Keratinocyte (primary cell): ENCODE results near the gene PKP4.

Experiments
- EZH2 ChIP-seq: IDR thresholded peaks from one replicate; pipeline ENCODE4 v1.6.1; 2012; ENCODE audit warnings: inconsistent platforms, mild to moderate bottlenecking, low read length, moderate library complexity
- TF ChIP-seq, protein P1 (sequence below), 3 experiments: IDR thresholded peaks in 1 of 3; conservative IDR thresholded peaks in 1 of 3; optimal IDR thresholded peaks in 1 of 3; 2 replicates in 2 of 3; 3 replicates in 1 of 3; pipeline versions ENCODE3 to v1.5.1; 2011; ENCODE audit warnings: low read length in 3 of 3, mild to moderate bottlenecking in 3 of 3, moderate library complexity in 2 of 3, control low read depth in 1 of 3, inconsistent platforms in 1 of 3; ENCODE audit not compliant: insufficient read depth in 2 of 3; ENCODE audit errors: extremely low read depth in 1 of 3

DNA sequence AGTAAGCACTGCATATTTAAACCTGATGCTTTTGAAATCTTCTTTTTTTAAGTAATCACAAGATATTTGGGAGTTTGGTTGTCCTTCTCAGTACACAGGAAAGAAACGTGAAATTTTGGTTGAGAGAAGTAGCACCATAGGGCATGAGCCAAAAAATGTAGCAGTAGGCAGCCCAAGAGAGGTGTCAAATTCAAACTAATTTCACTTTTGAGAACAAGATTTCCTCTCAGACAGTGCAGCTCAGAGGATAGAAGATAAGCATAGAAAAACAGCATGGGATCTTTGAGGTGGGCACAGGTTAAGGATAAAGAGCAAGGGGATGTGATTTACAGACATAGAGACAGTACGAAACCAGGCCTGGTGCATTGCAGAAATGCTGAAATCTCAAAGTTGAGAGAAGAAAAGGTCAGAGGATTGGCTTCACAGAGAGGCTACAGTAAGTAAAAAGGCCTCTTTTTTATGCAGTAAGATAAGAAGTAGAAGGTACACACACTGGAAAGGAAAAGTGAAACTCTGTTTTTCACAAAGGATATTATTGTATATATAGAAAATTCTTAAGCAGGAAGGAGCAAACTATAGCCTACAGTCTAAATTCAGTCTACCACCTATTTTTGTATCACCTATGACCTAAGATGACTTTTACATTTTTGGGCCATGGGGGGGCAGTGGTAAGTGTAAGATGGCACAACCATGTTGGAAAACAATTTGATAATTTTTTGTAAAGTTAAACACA is 89.8 kb downstream of the PKP4 start:
- TF ChIP-seq, protein P1, sequence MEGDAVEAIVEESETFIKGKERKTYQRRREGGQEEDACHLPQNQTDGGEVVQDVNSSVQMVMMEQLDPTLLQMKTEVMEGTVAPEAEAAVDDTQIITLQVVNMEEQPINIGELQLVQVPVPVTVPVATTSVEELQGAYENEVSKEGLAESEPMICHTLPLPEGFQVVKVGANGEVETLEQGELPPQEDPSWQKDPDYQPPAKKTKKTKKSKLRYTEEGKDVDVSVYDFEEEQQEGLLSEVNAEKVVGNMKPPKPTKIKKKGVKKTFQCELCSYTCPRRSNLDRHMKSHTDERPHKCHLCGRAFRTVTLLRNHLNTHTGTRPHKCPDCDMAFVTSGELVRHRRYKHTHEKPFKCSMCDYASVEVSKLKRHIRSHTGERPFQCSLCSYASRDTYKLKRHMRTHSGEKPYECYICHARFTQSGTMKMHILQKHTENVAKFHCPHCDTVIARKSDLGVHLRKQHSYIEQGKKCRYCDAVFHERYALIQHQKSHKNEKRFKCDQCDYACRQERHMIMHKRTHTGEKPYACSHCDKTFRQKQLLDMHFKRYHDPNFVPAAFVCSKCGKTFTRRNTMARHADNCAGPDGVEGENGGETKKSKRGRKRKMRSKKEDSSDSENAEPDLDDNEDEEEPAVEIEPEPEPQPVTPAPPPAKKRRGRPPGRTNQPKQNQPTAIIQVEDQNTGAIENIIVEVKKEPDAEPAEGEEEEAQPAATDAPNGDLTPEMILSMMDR (optimal IDR thresholded peaks at IDR 0.05 in 1 of 3, IDR thresholded peaks at IDR 0.05 in 1 of 3, conservative IDR thresholded peaks at IDR 0.05 in 1 of 3; ENCODE audit: extremely low read depth in 1 of 3, insufficient read depth in 2 of 3, low read length in 3 of 3) = no peak
- no peak for TF ChIP-seq EZH2
